GM12878 (cell line): ENCODE results near the gene CIROP. TPM values are rescaled to one million over a fixed set of nuclear protein-coding genes. Genes with fewer than 3 reads are reported as not detected.

Experiments
- ATF7 ChIP-seq: fragments of 450-650 bp; IDR thresholded peaks from 2 replicates; pipeline ENCODE4 v1.6.1; 2016; ENCODE audit warnings: low read depth, mild to moderate bottlenecking
- CBX5 ChIP-seq: sonication (generic); IDR thresholded peaks from 2 replicates; pipeline ENCODE4 v1.6.1; 2016; ENCODE audit warnings: low read depth, moderate library complexity, mild to moderate bottlenecking, inconsistent platforms
- CREB1 ChIP-seq: IDR thresholded peaks from 2 replicates; pipeline ENCODE4 v1.6.1; 2012; ENCODE audit warnings: low read depth, mild to moderate bottlenecking, inconsistent platforms
- ELK1 ChIP-seq: IDR thresholded peaks from 2 replicates; pipeline ENCODE4 v1.6.1; 2012; ENCODE audit warnings: low read depth, low read length, improper control_type of control experiment
- ESRRA ChIP-seq: IDR thresholded peaks from 2 replicates; pipeline ENCODE4 v1.6.1; 2012; ENCODE audit warnings: mild to moderate bottlenecking, low read length, improper control_type of control experiment
- FOXM1 ChIP-seq: IDR thresholded peaks from 2 replicates; pipeline ENCODE4 v1.6.1; 2012; ENCODE audit warnings: low read depth, mild to moderate bottlenecking, inconsistent platforms, low read length, moderate library complexity
- IKZF1 ChIP-seq: fragments of 450-650 bp; conservative IDR thresholded peaks from 2 replicates; pipeline ENCODE4 v1.6.1; 2017; ENCODE audit warnings: antibody characterized with exemption, mild to moderate bottlenecking
- KDM1A ChIP-seq: fragments of 200-600 bp; sonication (generic); IDR thresholded peaks from 2 replicates; pipeline ENCODE4 v1.6.1; 2016; ENCODE audit warnings: borderline replicate concordance
- LARP7 ChIP-seq: fragments of 450-650 bp; IDR thresholded peaks from 2 replicates; pipeline ENCODE4 v1.6.1; 2017; ENCODE audit warnings: mild to moderate bottlenecking
- MEF2B ChIP-seq: fragments of 450-650 bp; IDR thresholded peaks from 2 replicates; pipeline ENCODE4 v1.6.1; 2018; ENCODE audit warnings: mild to moderate bottlenecking, moderate library complexity; ENCODE audit not compliant: partially characterized antibody, poor library complexity, severe bottlenecking
- NFIC ChIP-seq: IDR thresholded peaks from 2 replicates; pipeline ENCODE4 v1.6.1; 2012; ENCODE audit warnings: low read depth, mild to moderate bottlenecking, inconsistent platforms, low read length, moderate library complexity
- NKRF ChIP-seq: fragments of 450-650 bp; conservative IDR thresholded peaks from 2 replicates; pipeline ENCODE4 v1.6.1; 2017; ENCODE audit warnings: mild to moderate bottlenecking, moderate library complexity
- NR2F1 ChIP-seq: fragments of 450-650 bp; conservative IDR thresholded peaks from 2 replicates; pipeline ENCODE4 v1.6.1; 2017; ENCODE audit warnings: mild to moderate bottlenecking
- RELA ChIP-seq: fragments of 450-650 bp; IDR thresholded peaks from 2 replicates; pipeline ENCODE4 v1.8.0; 2014; ENCODE audit warnings: borderline replicate concordance; ENCODE audit not compliant: partially characterized antibody
- SMAD1 ChIP-seq: fragments of 450-650 bp; IDR thresholded peaks from 2 replicates; pipeline ENCODE4 v1.6.1; 2018; ENCODE audit warnings: mild to moderate bottlenecking, low read depth; ENCODE audit not compliant: partially characterized antibody
- SRF ChIP-seq, 2 experiments: IDR thresholded peaks; 2 replicates each; pipeline ENCODE4 v1.6.1; 2011; ENCODE audit warnings: low read depth in 2 of 2, low read length in 2 of 2, mild to moderate bottlenecking in 1 of 2, moderate library complexity in 1 of 2
- STAT3 ChIP-seq: IDR thresholded peaks from 2 replicates; pipeline ENCODE4 v1.6.1; 2011; ENCODE audit warnings: low read depth, low read length, improper control_type of control experiment
- SUPT20H ChIP-seq: IDR thresholded peaks from 2 replicates; pipeline ENCODE4 v1.6.1; 2011; ENCODE audit warnings: low read depth, mild to moderate bottlenecking, low read length, moderate library complexity, borderline replicate concordance; ENCODE audit not compliant: control insufficient read depth
- TAF1 ChIP-seq: IDR thresholded peaks from 2 replicates; pipeline ENCODE4 v1.6.1; 2011; ENCODE audit warnings: mild to moderate bottlenecking, low read depth, low read length, borderline replicate concordance
- YBX1 ChIP-seq: fragments of 450-650 bp; IDR thresholded peaks from 2 replicates; pipeline ENCODE4 v1.6.1; 2016; ENCODE audit warnings: antibody characterized with exemption
- ZBTB11 ChIP-seq: fragments of 450-650 bp; formaldehyde crosslinking; IDR thresholded peaks from 2 replicates; pipeline ENCODE4 v1.5.0; 2022; ENCODE audit warnings: mild to moderate bottlenecking, missing genetic modification characterization
- ZBTB4 ChIP-seq: fragments of 450-650 bp; formaldehyde crosslinking; IDR thresholded peaks from 2 replicates; pipeline ENCODE4 v1.4.0; 2022; ENCODE audit warnings: mild to moderate bottlenecking, moderate library complexity
- polyA plus RNA-seq, 11 experiments: library from polyadenylated mRNA; depleted of rRNA in 4 of 11; unstranded in 6 of 11; stranded (reverse) in 5 of 11; fragments of >200 nt; fragmentation: Nextera tagmentation in 4 of 11; fragmentation: Illumina TruSeq in 1 of 11; extraction: Ambion mirVana in 4 of 11; extraction: Trizol in 1 of 11; gene quantifications; 1 replicate in 1 of 11; 2 replicates in 10 of 11; pipeline versions ENCODE4 v1.2.1 to v1.2.3, GENCODE V29; 2011 to 2016; ENCODE audit warnings: inconsistent platforms in 2 of 11, missing spikeins in 2 of 11, low read depth in 1 of 11
- total RNA-seq, 4 experiments: library from RNA; depleted of rRNA in 3 of 4; stranded (reverse); fragments of >200 nt in 3 of 4; fragmentation: Illumina TruSeq in 1 of 4; extraction: Trizol in 1 of 4; gene quantifications; 2 replicates each; pipeline versions ENCODE4 v1.2.1 to v1.2.3, GENCODE V29; 2013 to 2021

The CIROP gene
- total and polyA plus RNA-seq, 10 of the 15 experiments (the other 5 are each of a cell fraction or from before 2014, with no cell fraction given): not detected

- TF ChIP-seq ATF7: no peak
- TF ChIP-seq FOXM1: peak; percentile 52; the same call in 1 of the 2 replicates
- TF ChIP-seq NKRF: no peak
- no peak for TF ChIP-seq LARP7
- no peak for TF ChIP-seq ELK1
- no peak for TF ChIP-seq NFIC
- TF ChIP-seq SRF (IDR thresholded peaks at IDR 0.05; ENCODE audit: low read depth in 2 of 2, low read length in 2 of 2): no peak
- no peak for TF ChIP-seq ESRRA
- no peak for TF ChIP-seq YBX1
- TF ChIP-seq NR2F1: no peak
- TF ChIP-seq RELA: peak; percentile 56
- TF ChIP-seq CREB1: peak; percentile 45; the same call in 1 of the 2 replicates
- TF ChIP-seq STAT3: no peak
- peak; percentile 48; the same call in 1 of the 2 replicates for TF ChIP-seq IKZF1
- TF ChIP-seq KDM1A: no peak
- no peak for TF ChIP-seq CBX5
- no peak for TF ChIP-seq ZBTB4 (CRISPR knock-in tag)
- no peak for TF ChIP-seq ZBTB11 (CRISPR knock-in tag)
- TF ChIP-seq MEF2B: no peak
- TF ChIP-seq SMAD1: no peak
- no peak for TF ChIP-seq TAF1
- no peak for TF ChIP-seq SUPT20H
Observed at GRCh38 chr14:23120541-23121251, 15.9 kb upstream of the CIROP start (continued).
